GM21515 (cell line): ENCODE measurements around the gene CDH4.

ENCODE experiments used
- ATAC-seq: cut with Tn5 transposase; IDR thresholded peaks from one replicate; pipeline ENCODE4 v1.9.1; 2021; ENCODE audit not compliant: unreplicated experiment

Gene CDH4

DNA sequence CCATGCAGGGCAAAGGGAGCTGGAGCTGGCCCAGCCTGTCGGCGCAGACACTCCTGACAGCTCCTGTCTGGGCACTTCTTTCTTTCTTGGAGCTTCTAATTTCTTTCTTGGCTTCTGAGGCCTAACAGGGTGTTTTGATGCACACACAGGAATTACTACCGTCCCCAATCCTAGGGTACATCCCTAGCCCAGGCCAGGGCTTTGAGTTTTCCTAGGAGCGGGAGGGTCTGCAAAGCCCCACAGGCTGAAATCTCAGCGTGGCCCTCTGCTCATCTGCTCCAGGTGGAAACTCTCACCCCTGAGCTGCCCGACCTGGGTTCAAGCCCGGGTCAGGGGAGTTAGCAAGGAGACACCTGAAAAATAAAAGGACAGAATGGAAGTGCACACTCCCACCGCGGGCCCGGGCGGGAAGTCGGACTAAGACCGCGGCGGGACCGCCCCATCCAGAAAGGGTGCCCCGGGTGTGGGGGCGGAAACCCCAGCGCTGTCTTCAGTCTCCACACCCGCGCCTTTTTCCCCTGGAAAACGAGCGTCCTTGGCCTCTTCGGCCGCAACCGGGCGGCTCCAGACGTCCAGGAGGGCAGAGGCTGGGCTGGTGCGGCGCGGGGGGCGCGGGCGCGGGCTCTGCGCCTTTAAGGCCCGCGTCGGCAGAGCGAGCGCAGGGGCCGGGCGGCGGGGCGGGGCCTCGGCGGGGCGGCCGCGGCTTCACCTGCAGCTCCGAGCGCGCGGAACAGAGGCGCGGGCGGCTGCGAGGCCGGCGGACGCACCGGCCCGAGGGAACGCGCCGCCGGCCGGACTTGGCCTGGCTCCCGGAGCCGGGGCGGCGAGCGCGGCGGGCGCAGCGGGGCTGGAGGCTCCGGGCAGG is at the start of gene CDH4:
CDH4 (plus strand) TSS at position 733 of the 865 bp plus-strand sequence.
- no peak for ATAC-seq

DNA sequence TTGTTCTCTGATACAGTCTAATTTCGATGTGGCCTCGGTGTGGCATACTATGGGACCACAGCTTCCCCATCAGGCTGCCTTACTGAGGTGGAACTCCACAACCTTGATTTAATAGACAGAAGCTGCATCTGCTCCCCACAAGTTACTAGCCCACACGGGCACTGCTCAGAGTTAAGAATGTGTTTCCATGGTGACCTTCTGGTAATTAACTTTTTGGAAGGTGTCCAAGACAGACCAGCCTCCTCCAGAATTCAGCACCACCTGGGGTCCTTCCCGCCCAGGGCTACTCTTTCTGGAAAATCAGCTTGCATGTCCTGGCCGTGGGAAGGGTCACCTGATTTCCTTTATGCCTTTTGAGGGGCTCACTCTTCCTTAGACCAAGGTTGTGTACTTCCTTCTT is 48.7 kb upstream of the CDH4 start:
- ATAC-seq, result no peak

DNA sequence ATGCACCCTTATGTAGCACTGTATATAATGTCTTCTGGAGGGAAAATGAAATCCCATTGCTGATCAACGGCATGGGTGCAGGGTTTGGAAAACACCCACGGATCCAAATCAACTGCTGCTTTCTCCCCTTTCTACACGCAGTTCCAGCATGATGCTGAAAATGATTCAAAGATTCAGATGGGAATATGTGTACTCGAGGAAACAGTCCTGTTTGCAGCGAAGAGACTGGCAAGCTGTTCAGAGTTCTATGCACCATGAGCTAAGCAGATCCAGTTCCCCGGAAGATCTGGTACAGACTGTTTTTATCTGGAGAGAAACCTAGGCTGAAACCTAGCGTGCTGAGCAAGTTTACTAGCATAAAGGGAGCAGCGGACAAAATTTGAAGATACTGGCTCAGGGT is 47.9 kb upstream of the CDH4 start:
- no peak for ATAC-seq

DNA sequence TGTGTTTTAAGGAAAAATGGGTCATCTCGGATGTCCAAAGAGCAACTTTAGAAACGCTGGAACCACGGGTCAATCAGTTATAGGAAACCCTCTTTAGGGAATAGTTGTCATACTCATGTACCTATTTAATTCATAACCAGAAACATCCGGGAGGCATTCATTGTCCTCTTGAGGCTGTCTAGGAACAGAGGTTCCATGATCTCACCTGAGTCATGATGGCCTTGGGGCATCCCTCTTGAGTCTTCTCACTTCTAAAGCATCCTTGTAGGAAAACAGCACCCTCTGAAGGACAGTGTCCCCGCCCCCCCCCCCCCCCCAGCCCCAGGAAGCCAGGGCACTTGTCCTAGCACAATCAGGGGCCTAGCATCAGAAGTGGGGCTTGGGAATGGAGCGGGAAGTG is 46.3 kb upstream of the CDH4 start:
- ATAC-seq, result no peak

DNA sequence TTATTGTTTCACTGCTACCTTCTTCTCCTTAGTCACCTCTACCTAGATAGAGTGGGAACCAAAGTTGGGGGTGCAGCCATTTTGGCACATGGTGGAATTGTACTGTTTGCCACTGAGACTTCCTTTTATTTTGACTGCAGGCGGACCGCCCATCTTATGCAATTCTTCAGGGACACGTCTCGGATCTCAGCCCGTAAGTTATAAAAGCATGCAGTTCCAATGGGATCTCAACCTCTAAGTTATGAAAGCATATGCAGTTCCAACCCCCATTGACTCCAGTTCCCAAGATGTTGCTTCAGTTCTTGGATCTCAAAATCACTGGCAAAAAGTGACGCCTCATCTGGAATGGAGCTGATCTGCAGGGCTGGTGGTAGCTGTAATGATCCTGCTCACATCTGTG is 41.2 kb upstream of the CDH4 start:
- no peak for ATAC-seq

DNA sequence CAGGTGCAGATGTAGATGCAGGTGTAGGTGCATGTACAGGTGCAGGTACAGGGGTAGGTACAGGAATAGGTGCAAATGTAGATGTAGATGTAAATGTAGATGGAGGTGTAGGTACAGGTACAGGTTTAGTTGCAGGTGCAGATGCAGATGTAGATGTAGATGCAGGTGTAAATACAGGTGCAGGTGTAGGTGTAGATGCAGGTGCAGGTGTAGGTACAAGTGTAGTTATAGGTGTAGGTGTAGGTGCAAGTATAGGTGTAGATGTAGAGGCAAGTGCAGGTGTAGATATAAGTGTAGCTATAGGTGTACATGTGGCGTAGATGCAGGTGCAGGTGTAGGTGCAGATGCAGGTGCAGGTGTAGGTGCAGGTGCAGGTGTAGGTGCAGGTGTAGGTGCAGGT is 34.2 kb upstream of the CDH4 start:
- ATAC-seq, result no peak

DNA sequence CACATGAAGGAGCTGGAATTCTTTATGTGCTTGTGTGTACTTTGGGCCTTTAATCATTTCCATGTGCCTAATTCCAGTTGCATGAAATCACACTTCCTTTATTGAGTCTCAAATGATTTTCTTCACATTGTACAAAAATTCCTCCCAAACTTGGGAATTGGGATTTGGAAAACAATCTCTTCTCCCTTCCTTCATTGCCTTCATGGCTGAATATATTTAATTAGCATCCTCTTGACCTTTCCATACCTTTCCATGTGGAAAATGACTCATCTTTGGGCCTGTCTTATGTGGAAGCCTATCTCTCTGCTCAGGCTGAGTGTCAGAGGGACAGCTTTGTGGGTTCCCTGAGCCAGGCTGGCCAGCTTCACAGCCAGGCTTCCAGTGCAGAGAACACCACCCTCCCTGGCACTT is 33.0 kb upstream of the CDH4 start:
- ATAC-seq, result no peak

DNA sequence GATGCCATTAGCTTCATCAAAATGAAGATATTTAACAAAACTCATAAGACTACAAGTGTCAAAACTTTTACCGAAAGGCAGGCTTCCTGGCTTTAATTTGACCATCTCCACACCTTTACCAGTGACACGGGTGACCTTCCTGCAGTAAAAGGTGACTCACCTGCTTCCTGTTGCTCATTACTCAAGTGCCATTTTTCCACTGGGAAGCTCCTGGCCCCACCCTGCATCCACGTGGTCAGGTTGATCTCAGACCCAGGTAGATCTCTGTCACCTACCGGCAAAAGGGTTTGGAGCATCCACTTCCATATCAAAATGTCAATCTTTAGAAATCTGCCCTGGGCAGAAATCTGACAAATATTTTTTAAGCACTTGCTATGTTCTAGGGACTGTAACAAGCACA is 31.9 kb upstream of the CDH4 start:
- ATAC-seq, result no peak

DNA sequence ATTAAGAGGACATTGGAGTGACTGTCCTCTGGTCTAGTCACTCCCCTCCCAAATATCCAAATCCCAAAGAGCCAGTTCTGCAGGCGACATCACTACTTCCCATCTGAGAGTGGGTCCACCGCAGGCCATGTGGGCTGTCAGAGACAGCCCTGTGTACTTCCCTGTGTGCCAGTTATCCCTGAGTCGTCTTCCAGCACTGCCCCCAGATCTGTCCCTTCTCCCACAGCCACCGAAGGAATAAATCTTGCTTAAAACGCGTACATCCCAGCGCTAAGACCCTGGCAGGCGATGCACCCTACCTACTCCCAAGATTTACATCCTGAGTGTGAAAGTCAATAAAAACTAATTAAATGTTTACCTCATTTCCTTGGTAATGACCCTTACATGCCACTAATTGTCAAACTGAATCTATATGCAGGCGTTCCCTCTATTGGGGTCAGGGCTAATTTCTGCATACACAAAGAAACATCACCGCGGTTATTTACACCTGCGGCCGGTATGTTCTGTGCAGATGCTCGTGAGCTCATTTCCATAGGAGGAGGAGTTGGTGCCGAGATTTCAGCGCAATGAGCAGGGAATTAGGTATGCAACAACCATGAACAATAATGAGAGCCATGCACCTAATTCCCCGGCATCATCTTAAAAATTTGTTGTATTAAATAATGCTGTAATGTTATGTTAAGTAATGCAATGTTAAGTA is 31.3 kb upstream of the CDH4 start:
- no peak for ATAC-seq

DNA sequence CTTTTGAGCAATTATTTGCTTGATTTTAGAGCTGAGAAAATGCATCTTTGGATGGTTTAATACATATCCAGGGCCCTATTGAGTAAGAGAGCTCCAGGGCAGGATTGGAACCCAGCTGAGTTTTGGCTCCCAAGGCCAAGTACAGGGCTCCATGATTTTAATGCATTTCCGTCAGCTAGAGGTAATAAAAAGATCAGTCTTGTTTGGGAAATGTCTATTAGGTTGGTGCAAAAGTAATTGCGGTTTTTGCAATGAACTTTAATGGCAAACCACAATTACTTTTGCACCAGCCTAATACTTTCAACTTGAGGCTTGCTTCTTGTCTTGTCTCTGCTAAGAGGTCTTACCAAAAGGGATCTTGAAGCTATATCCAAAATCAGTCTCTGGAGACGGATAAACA is 29.4 kb upstream of the CDH4 start:
- no peak for ATAC-seq

DNA sequence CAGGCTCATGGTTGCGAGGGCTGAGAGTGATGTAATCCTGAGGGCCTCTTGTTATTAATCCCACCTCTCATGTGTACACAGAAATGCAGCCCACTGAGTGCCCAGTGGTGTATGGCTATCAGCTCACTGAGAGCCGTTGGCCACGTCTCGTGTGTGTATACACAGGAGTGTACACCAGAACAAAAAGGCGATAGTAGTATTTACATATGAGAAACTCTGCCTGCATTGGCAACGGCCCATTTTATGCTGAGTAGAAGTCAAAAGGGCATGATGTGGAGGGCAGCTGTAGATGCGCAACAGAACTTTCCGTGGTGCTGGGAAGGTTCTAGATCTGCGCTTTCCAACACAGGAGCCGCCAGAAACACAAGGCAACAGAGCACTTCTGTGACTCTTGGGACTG is 28.9 kb upstream of the CDH4 start:
- no peak for ATAC-seq

DNA sequence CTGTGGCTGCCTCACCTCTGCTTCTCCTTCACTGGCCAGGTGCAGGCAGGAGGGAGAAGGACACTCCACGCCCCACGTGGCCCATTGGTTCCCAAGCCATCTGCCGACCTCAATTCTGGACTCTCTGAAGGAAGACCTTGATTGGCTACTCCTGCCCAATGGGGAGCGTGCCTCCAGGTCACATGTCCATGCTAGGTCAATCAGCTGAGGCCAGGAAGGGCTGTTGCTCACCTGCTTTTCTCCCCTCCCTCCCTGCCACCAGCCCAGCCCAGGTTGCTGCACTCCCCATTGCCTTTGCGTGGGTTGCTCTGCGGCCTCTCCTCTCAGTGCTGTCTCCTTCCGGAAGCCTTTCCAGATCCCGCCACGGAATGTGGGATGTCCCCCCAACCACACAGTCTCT is 21.9 kb upstream of the CDH4 start:
- no peak for ATAC-seq

DNA sequence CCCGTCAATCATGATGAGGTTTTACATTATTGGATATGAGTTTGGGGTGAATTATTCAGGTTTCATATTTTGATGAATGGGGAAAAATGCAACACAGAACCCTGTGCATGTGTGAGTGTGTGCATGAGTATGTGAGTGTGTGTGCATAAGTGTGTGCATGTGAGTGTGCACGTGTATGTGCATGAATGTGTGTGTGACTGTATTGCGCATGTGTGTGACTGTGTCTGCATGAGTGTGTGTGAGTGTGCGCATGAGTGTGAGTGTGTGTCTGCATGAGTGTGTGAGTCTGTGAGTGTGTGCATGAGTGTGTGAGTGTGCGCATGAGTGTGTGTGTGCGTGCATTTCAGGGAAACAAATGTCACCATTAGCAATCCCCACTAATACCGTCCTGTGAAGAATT is 18.5 kb upstream of the CDH4 start:
- ATAC-seq, result no peak

DNA sequence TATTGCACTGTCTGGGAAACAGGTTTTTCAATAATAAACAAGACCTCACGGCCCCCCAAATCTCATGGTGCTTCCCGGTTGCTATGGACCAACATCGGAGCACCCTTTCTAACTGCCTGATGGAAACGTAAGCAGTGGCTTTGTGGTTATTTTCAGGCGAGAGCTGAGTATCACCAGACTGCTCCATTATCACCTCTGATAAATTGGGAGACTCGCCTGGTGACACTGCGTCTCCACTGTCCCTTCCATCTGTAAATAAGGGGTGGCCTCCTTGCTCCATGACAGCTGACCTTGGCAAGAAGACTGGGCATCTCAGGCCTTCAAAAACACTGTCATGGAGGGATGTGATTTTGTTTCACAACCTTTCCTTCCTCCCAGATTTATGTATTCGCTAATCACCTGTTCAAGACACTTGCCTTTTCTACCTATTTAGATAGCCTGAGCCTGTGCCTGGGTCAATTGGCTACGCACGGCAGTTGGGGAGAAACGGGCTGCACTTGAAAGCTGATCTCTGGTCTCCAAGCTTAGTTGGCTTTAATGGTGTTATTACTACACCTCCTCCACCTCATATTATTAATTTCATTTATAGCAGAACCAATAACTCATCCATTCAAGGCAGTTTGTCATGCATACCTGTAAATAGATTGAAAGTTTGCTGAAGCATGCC is 17.7 kb upstream of the CDH4 start:
- no peak for ATAC-seq

DNA sequence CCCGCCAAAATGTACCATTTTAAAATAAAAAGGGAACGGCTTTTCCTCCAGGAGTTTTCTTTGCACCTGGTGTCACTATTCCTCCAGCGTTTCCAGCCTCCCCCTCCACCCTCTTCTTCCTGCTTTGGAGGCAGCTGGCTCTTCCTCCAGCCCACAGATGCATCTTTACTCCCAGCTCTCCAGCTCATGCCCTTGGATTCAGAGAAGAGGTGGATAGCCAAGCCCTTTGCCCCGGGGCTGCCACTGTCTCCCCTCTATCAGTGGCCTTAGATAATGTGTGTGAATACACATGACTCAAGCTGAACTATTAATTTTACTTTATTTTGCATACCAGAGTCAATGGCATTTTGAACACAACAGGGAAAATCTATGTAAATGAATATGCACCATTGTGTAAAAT is 15.3 kb upstream of the CDH4 start:
- ATAC-seq, result no peak

DNA sequence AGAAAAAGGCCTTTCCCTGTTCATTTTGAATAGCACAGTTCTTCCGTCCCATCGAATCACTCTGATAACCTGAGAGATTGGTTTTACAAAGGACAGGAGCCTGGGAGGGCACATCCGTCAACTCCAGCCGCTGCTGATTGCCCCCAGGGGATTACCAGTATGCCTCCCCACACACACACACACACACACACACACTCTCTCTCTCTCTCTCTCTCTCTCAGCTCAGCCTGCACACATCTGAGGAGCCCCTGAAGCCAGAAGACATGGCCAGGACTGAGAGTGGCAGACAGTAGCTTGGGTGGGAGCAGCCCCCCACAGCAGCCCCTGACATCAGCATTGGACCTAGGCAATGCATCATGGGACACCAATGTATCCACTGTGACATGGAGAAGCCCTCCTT is 13.2 kb upstream of the CDH4 start:
- no peak for ATAC-seq

DNA sequence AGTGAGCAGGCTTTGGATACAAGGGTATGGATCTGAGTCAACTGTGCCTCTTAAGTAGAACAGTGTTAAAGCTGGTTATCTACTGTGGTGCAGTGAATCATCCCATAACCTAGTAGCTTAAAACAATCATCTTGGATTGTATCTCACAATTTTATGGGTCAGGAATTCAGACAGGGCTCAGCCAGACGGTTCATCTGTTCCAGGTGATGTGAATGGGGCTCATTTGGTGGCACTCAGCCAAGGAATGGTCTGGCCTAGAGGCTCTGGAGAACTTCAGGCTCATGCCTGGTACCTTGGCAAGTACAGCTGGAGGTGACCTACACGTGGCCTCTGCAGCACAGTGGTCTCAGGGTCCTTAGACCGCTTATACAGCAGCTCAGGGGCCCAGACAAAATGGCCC is 11.2 kb upstream of the CDH4 start:
- ATAC-seq, result no peak

DNA sequence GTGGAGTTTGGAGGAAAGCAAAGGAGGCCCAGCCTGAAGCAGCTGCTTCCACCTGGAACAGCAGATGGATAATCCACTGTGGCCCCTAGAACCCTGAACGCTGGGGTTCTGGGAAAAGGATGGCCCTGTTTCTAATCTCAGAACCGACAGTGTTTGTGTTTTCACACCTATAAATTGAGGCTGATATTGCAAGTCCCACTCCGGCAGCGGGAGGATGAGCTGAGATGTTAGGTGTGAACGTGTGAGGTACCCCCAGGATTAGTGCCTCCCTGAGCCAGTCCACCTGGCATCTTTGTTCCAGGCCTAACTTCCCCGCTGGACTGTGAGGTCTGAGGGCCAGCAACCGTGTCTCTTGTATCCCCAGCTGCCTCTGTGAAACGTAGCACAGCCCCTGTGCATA is 7.8 kb upstream of the CDH4 start:
- ATAC-seq, result no peak

DNA sequence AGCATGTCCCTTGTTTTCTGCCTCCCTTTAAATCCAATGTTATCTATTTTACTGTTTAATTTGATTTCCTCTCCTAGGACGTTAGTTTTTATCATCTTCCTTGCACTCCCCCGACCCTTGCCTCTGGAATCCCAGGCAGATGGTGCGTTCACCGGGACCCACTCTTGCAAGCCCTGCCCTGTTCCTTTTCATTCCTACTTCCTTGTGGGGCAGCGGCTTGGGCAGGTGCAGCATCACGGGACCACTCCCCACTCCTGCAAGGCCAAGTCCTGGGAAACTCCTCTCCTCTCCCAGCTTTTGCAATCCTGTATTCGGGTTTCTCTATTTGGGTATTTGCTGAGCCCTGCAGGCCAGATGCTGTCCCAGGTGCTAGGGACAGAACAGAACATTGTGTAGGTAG is 5.8 kb upstream of the CDH4 start:
- no peak for ATAC-seq

DNA sequence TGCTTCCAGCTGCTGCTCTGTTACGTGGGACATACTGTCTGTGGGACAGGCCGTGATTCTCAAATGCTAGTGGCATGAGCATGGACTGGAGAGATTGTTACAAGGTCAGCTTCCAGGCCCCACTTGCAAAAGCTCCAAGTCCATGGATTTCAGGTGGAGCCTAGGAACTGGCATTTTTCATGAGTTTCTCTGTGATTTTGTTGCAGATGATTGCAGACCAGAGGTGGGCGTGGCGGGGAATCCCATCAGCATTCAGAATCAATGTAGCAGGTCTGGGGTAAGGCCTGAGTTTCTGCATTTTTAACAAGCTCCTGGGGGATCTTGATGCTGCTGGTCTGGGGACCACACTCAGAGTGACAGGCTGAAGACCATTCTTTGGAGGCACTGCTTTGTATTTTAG is 2.4 kb upstream of the CDH4 start:
- ATAC-seq, result no peak

DNA sequence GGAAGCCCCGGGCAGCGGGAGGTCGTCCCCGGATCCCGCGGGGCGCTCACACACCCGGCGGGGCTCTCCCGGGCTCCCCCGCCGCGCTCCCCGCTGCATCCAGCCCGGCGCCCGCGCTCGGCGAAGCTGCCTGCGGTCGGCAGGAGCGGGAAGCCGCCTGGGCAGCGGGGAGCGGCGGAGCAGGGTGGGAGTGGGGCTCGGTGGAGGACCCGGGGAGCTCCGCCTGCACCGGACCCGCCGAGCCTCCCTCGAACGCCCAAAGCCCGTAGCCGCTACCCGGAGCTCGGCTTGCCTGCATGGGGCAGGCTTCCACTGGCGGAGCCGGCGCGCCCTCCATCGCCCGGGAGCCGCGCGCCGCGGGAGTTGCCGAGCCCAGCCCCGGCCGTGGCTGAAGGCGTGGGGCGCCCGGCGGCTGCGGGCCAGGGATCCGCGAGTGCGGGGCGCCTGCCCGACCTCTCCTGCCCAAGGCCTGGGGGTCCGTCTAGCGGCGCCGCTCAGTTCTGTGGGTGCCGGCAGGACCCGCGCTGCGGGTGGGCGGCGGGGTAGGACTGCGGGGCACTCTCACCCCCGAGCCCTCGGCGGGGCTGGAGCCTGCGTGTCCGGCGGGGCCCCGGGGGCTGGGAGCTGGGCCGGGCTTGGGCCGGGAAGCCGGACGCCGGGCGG is 671 bp downstream of the CDH4 start:
- no peak for ATAC-seq

DNA sequence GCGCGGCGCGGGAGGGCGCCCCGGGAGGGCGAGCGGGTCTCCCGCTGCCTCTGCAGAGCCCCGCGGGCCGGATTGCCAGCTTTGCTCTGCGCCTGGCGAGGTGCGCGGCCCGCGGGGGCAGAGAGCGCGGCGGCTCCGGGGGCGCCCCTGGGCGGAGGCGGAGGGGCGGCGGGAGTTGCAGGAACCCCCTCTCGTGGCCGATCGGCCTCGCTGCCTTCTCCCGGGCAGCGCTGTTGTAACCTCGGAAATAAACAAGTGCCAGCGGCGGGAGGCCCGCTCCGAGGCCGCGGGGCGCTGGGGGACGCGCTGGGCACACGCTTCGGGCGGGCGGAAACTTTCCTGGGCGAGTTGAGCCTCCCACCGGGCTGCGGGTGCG is 1.2 kb downstream of the CDH4 start:
- no peak for ATAC-seq
